Neural progenitor cell (in vitro differentiated cells): ENCODE data around the gene TRMO.

Experiments
- CTCF ChIP-seq: fragments of 200-600 bp; sonication (generic); IDR thresholded peaks from 2 replicates; pipeline ENCODE4 v1.5.1; 2017; ENCODE audit warnings: antibody characterized with exemption, mild to moderate bottlenecking
- EZH2 ChIP-seq: fragments of 200-600 bp; sonication (generic); IDR thresholded peaks from 2 replicates; pipeline ENCODE4 v1.6.1; 2017; ENCODE audit warnings: antibody characterized with exemption, mild to moderate bottlenecking, moderate library complexity

GRCh38 chr9:97876061-97876460 lies 46.2 kb downstream of the TRMO start:
- TF ChIP-seq CTCF (no peak), EZH2 (no peak)
